Heart left ventricle (tissue), 16 donors: ENCODE data around the gene OGFR. TPM values are rescaled to one million over a fixed set of nuclear protein-coding genes. Genes with fewer than 3 reads are reported as not detected.

Source experiments
- ATAC-seq, 4 donors: fragments of 200-7000 bp; cut with Tn5 transposase; one replicate each; pipeline ENCODE4 v1.9.1; 2020 to 2022; ENCODE audit warnings: moderate library complexity in 4 of 4, mild to moderate bottlenecking in 3 of 4, moderate number of reproducible peaks in 1 of 4
- DNase-seq, 5 donors: peaks; one replicate each; pipeline ENCODE4 v3.0.0-alpha.2; 2020
- H3K27ac ChIP-seq, 12 donors: fragments of 200-600 bp; sonication (generic) in 4 of 12; one replicate each; pipeline versions ENCODE4 v1.5.0 to v1.8.0; 2016 to 2022; ENCODE audit warnings: mild to moderate bottlenecking in 2 of 12
- H3K27me3 ChIP-seq, 9 donors: fragments of 200-600 bp; sonication (generic) in 2 of 9; one replicate each; pipeline versions ENCODE4 v1.5.1 to v1.8.0; 2016 to 2022; ENCODE audit warnings: mild to moderate bottlenecking in 3 of 9
- H3K36me3 ChIP-seq, 9 donors: fragments of 200-600 bp; sonication (generic) in 2 of 9; one replicate each; pipeline versions ENCODE4 v1.5.0 to v1.8.0; 2018 to 2022; ENCODE audit warnings: mild to moderate bottlenecking in 2 of 9
- H3K4me1 ChIP-seq, 12 donors: fragments of 200-600 bp; sonication (generic) in 4 of 12; one replicate each; pipeline versions ENCODE4 v1.5.0 to v1.8.0; 2016 to 2022; ENCODE audit warnings: mild to moderate bottlenecking in 3 of 12
- H3K4me3 ChIP-seq, 12 donors: fragments of 200-600 bp; sonication (generic) in 4 of 12; one replicate each; pipeline versions ENCODE4 v1.5.0 to v1.8.0; 2017 to 2022; ENCODE audit warnings: mild to moderate bottlenecking in 9 of 12, moderate library complexity in 4 of 12
- H3K9me3 ChIP-seq, 12 donors: fragments of 200-600 bp; sonication (generic) in 4 of 12; one replicate each; pipeline versions ENCODE4 v1.5.0 to v1.8.0; 2016 to 2022; ENCODE audit warnings: mild to moderate bottlenecking in 1 of 12
- POLR2A ChIP-seq, 2 donors: fragments of 450-650 bp; IDR thresholded peaks; one replicate each; pipeline ENCODE4 v1.6.1; 2017; ENCODE audit warnings: antibody characterized with exemption in 2 of 2, mild to moderate bottlenecking in 2 of 2, moderate library complexity in 2 of 2
- WGBS, 4 donors: extraction: QIAGEN DNeasy Blood & Tissue Kit in 2 of 4; methylation state at CpG; one replicate each; pipeline versions ENCODE4 v1.1.5 to v1.1.7; 2013 to 2018; 5-methylcytosine and 5-hydroxymethylcytosine counted together
- intact Hi-C, 10 donors: fragments of 100-400 bp; cut with DNase I; formaldehyde crosslinking; loops; one replicate each; pipeline versions ENCODE4 v1.11.1 to v1.14.2; 2022
- polyA plus RNA-seq, 2 donors: library from polyadenylated mRNA; stranded (reverse); fragments of 200-250 nt; gene quantifications; one replicate each; pipeline ENCODE4 v1.2.3, GENCODE V29; 2013
- total RNA-seq, 9 donors: library from RNA; depleted of rRNA in 2 of 9; stranded (reverse); fragments of >200 nt in 2 of 9; fragmentation: NEBNext Ultra II Directional in 3 of 9; extraction: Animal tissue kit (Norgen Biotek cat#: 25700) in 3 of 9; gene quantifications; one replicate each; pipeline versions ENCODE4 v1.1.0 to v1.2.4, GENCODE V29; 2016 to 2023
- TF ChIP-seq, protein P1 (sequence below), 12 donors: fragments of 200-600 bp; sonication (generic) in 4 of 12; IDR thresholded peaks; one replicate each; pipeline versions ENCODE4 v1.5.0 to v1.8.0; 2018 to 2022; ENCODE audit warnings: antibody characterized with exemption in 12 of 12, mild to moderate bottlenecking in 5 of 12
- donor health status: ischemic (EF 13 %, LVEDD 7.1; RV severe dilation, severe dysfunction).
- donor health status: healthy with polysubstance abuse.
- donor health status: DM: no; HTN: yes; CAD: no.
- donor health status: DM: no; HTN: no; CAD: no.
- donor health status: ischemic (EF 25% LVEDD 6.9; RV normal size, moderate dysfunction).
- donor health status: ischemic (EF 25% LVEDD 5.7; RV mildly dilated, moderate dysfunction).
- donor health status: healthy.
- donor health status: DM: yes; HTN: yes; CAD: no.
- donor health status: ischemic (EF 35%, LVEDD 5.7; RV mildly dilated, moderate dysfunction).
- donor health status: nonischemic (EF 11% LVEDD 7.7; RV severe dilation, severe dysfunction).
- donor health status: DM: yes; HTN: yes; CAD: no.
- donor health status: PGD.
- donor health status: ischemic (EF 29% LVEDD 5.4; RV normal size, mild dysfunction).
- donor health status: nonischemic (EF 23%, LVEDD 6.1; RV moderate dilation, normal function).

Gene OGFR
- total and polyA plus RNA-seq, 11 donors = 14.9 to 46.9 (median 21.2) TPM

DNA sequence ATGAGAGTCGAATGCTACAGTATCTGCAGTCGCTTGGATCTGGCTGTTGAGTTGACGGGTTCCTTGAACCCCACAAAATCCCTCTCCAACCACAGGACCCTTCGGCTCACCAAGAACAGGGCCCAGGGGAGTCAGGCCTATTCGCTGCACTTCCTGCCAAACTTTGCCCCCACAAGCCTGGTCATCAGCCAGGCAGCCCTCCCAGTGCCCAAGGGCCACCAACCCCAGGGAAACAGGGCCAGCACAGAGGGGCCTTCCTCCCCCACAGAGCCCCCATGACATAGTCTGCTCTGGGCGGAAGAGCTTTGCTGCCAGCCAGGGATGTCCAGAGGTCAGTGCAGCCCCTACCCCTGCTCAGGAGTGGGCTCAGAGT lies 42.9 kb upstream of the OGFR start:
- TF ChIP-seq, protein P1, sequence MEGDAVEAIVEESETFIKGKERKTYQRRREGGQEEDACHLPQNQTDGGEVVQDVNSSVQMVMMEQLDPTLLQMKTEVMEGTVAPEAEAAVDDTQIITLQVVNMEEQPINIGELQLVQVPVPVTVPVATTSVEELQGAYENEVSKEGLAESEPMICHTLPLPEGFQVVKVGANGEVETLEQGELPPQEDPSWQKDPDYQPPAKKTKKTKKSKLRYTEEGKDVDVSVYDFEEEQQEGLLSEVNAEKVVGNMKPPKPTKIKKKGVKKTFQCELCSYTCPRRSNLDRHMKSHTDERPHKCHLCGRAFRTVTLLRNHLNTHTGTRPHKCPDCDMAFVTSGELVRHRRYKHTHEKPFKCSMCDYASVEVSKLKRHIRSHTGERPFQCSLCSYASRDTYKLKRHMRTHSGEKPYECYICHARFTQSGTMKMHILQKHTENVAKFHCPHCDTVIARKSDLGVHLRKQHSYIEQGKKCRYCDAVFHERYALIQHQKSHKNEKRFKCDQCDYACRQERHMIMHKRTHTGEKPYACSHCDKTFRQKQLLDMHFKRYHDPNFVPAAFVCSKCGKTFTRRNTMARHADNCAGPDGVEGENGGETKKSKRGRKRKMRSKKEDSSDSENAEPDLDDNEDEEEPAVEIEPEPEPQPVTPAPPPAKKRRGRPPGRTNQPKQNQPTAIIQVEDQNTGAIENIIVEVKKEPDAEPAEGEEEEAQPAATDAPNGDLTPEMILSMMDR (IDR thresholded peaks at IDR 0.05) = no peak
- TF ChIP-seq POLR2A (IDR thresholded peaks at IDR 0.05) = no peak
- Histone ChIP-seq H3K4me3 (no peak overlapping the region), H3K27me3 (peaks cover 0 to 56% (median 8%) of the 10 kb centered on the region in 9 donors), H3K27ac (peak overlapping the region in 1 of 12 donors; percentile 58), H3K9me3 (peaks cover 0 to 8% (median 0%) of the 10 kb centered on the region in 12 donors), H3K36me3 (no peaks in the 10 kb centered on the region), H3K4me1 (peaks cover 0 to 6% (median 0%) of the 10 kb centered on the region in 12 donors)
- DNase-seq (peak in 1 of 5 donors; percentile 42), ATAC-seq (no peak)
- WGBS, 4 donors = 90 to 100% (median 94%) methylated on average over 5 to 6 of the region's 6 CpGs
- intact Hi-C loops = no loop called here

DNA sequence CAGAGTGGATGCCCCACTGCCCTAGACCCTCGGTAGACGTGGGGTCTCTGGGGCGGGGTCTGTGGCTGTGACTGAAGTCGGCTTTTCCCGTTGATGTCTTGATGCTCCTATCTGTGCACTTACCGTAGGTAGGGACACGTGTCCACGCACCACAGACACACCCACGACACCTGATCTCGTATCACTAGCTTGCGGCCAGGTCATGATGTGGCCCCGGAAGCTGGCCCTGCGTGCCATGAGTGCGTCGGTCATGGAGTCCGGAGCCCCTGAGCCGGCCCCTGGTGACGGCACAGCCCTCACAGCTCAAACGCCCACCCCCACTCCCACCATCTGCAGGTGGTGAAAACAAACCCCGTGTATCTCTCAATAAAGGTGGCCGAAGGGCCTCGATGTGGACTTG lies 42.3 kb upstream of the OGFR start:
- DNase-seq (peak in 2 of 5 donors; percentile 13 to 28), ATAC-seq (no peak)
- intact Hi-C loops = no loop called here
- 85 to 90% (median 89%) methylated on average over 16 to 22 of the region's 22 CpGs for WGBS, 4 donors
- no peaks in the 10 kb centered on the region for H3K36me3 ChIP-seq
- peaks cover 0 to 5% (median 0%) of the 10 kb centered on the region in 12 donors for H3K9me3 ChIP-seq
- no peak overlapping the region for H3K4me3 ChIP-seq
- peaks cover 0 to 61% (median 12%) of the 10 kb centered on the region in 9 donors for H3K27me3 ChIP-seq
- no peak for TF ChIP-seq POLR2A (IDR thresholded peaks at IDR 0.05)
- TF ChIP-seq, protein P1 (IDR thresholded peaks at IDR 0.05) = no peak
- H3K27ac ChIP-seq = no peak overlapping the region
- H3K4me1 ChIP-seq = peaks cover 0 to 6% (median 0%) of the 10 kb centered on the region in 12 donors

DNA sequence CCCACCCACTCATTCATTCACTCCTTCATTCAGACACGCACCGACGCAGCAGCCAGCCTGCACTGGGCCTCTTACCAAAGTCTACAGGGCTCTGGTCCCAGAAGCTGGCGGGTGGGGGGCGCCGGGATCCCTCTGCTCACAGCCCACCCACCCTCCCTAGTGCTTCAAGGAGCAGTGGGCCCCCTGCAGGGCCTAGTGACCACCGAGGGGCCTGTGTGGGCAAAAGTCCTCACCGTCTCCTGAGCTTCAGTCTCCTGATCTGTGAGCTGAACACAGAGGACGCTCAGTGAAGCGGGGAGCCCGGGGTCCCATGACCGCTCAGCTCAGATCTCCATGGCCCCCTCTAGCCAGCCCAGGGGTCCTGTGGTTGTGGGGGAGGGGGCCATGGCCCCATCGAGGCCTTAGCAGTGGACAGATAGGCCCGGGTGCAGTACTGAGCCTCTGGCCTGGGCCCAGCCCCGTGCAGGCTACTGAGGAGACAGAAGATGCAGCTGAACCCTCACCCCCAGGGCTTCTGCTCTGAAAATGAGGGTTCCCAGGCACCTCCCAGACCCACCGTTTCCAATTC lies 41.8 kb upstream of the OGFR start:
- WGBS, 4 donors = 87 to 90% (median 89%) methylated on average over 9 to 16 of the region's 16 CpGs
- intact Hi-C loops = no loop called here
- Histone ChIP-seq H3K27ac (no peak overlapping the region), H3K36me3 (no peaks in the 10 kb centered on the region), H3K4me1 (peaks cover 0 to 6% (median 0%) of the 10 kb centered on the region in 12 donors), H3K27me3 (peaks cover 0 to 58% (median 12%) of the 10 kb centered on the region in 9 donors), H3K9me3 (no peaks in the 10 kb centered on the region), H3K4me3 (no peak overlapping the region)
- ATAC-seq (no peak), DNase-seq (peak in 3 of 5 donors; percentile 14 to 44 (median 19))
- no peak for TF ChIP-seq POLR2A (IDR thresholded peaks at IDR 0.05)
- TF ChIP-seq, protein P1 (IDR thresholded peaks at IDR 0.05) = no peak

DNA sequence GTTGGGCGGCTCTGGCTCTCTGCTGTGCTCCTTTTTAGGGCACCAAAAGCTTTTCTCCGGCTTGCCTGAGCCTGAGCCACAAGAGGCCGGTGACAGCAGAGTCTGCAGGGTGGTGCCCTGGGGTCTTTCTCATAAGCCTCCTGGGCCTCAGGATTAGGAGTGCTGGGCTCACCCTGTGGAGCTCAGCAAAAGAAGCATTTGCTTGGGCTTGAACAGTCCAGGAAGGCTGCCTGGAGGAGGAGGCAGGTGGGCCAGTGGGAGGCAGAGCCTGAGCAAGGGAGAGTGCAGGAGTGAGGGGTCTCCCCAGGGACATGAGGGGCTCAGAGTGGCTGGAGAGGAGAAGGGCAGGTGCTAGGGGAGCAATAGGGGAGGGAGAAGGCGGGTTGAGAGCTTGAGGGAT lies 41.2 kb upstream of the OGFR start:
- Histone ChIP-seq H3K9me3 (no peaks in the 10 kb centered on the region), H3K27me3 (peaks cover 0 to 58% (median 12%) of the 10 kb centered on the region in 9 donors), H3K27ac (no peak overlapping the region), H3K4me3 (no peak overlapping the region), H3K36me3 (no peaks in the 10 kb centered on the region), H3K4me1 (peaks cover 0 to 6% (median 0%) of the 10 kb centered on the region in 12 donors)
- intact Hi-C loops = no loop called here
- 90 to 98% (median 96%) methylated on average over 4 of the region's 4 CpGs for WGBS, 4 donors
- no peak for TF ChIP-seq POLR2A (IDR thresholded peaks at IDR 0.05)
- TF ChIP-seq, protein P1 (IDR thresholded peaks at IDR 0.05) = no peak
- peak in 2 of 5 donors; percentile 13 to 18 for DNase-seq
- ATAC-seq = no peak
